Measurements from ENCODE around the gene KLHL18. TPM values are rescaled to one million over a fixed set of nuclear protein-coding genes. Genes with fewer than 3 reads are reported as not detected.

KLHL18 gene
- polyA plus RNA-seq, 1 experiment = 17.4 TPM

DNA sequence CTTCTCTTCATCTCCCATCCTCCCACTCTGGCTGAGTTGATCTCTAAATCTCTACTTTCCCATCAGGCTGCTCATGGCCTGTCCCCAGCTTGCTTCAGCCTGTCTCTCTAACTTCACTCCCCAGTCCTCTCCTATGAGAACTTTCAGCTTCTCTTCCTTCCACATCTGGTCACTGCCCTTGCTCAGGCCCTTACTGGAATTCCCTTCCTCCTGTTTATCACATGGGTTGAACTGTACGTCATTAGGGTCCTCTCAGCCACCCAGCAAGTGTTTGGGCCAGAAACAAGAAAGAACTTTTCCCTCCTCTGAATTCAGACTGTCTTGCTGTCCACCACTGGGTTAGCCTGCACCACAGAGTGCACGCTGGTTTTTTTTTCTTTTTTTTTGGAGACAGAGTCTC, 103.1 kb downstream of the KLHL18 start:
- H3K27ac ChIP-seq (ENCODE audit: low read depth, low read length) = no peak overlapping the region
- H3K9me3 ChIP-seq (ENCODE audit: control insufficient read depth, insufficient read depth, low read length) = no peaks in the 10 kb centered on the region; the same call in 1 of the 2 replicates
- DNase-seq (ENCODE audit: low read depth, low spot score) = no peak
- H3K27me3 ChIP-seq (ENCODE audit: control insufficient read depth, insufficient read depth, low read length) = no peaks in the 10 kb centered on the region
- ChIA-PET POLR2A (no interaction called here), CTCF (no interaction called here)
- TF ChIP-seq, protein P1, sequence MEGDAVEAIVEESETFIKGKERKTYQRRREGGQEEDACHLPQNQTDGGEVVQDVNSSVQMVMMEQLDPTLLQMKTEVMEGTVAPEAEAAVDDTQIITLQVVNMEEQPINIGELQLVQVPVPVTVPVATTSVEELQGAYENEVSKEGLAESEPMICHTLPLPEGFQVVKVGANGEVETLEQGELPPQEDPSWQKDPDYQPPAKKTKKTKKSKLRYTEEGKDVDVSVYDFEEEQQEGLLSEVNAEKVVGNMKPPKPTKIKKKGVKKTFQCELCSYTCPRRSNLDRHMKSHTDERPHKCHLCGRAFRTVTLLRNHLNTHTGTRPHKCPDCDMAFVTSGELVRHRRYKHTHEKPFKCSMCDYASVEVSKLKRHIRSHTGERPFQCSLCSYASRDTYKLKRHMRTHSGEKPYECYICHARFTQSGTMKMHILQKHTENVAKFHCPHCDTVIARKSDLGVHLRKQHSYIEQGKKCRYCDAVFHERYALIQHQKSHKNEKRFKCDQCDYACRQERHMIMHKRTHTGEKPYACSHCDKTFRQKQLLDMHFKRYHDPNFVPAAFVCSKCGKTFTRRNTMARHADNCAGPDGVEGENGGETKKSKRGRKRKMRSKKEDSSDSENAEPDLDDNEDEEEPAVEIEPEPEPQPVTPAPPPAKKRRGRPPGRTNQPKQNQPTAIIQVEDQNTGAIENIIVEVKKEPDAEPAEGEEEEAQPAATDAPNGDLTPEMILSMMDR (IDR thresholded peaks at IDR 0.05; ENCODE audit: low read depth, low read length) = no peak
- no peak overlapping the region for H3K4me3 ChIP-seq (ENCODE audit: low read depth, low read length)

DNA sequence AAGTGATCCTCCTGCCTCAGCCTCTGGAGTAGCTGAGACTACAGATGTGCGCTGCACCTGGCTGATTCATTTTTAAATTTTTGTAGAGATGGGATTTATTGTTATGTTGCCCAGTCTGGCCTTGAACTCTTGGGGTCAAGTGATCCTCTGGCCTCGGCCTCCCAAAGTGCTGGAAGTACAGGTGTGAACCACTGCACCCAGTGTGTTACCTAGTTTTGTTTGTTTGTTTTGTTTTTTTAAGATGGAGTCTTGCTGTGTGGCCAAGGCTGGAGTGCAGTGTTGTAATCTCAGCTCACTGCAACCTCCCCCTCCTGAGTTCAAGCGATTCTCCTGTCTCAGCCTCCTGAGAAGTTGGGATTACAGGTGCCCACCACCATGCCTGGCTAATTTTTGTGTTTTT, 110.2 kb downstream of the KLHL18 start:
- H3K9me3 ChIP-seq (ENCODE audit: control insufficient read depth, insufficient read depth, low read length) = no peaks in the 10 kb centered on the region
- TF ChIP-seq, protein P1 (IDR thresholded peaks at IDR 0.05; ENCODE audit: low read depth, low read length) = no peak
- no peak overlapping the region for H3K27ac ChIP-seq (ENCODE audit: low read depth, low read length)
- no peaks in the 10 kb centered on the region for H3K27me3 ChIP-seq (ENCODE audit: control insufficient read depth, insufficient read depth, low read length)
- CTCF ChIA-PET = no interaction called here
- DNase-seq (ENCODE audit: low read depth, low spot score) = no peak
- POLR2A ChIA-PET = no interaction called here
- no peak overlapping the region for H3K4me3 ChIP-seq (ENCODE audit: low read depth, low read length)

DNA sequence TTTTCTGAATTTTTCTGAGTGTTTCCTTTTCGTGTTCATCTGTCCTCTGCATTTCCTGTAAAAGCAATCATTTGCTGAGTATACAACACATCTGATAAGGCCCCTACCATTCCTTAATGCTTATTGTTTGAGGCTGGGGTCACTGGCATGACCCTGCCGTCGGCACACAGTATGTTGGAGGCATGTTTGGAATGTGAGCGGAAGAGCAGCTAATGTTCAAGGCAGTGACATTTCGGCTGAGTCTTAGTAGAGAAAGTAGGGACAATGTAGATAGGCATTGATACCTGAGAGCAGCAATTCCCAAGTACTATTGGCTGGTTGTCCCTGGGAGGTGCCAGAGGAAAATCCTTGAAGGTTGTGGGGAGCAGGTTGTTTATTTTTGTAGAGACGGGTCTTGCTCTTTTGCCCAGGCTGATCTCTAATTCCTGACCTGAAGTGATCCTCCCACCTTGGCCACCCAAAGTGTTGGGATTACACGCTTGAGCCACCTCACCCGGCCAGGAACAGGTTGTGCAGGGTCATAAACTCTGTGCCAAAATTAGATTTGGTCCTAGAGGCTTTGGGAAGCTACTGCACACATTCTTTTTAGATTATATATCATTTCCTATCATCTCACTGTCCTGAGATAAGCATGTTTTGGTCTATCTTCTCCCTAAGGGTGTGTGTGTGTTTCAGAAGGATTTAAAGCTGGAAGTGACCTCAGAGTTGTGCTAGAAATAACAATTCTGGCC, 111.6 kb downstream of the KLHL18 start:
- CTCF ChIA-PET = interaction anchor here (0.6 to 1.1 kb wide), 2 partner anchors 27 to 504 kb away, joined by 3 to 5 read pairs; no protein-coding TSS in a partner anchor
- DNase-seq (ENCODE audit: low read depth, low spot score) = no peak
- Histone ChIP-seq H3K4me3 (ENCODE audit: low read depth, low read length) (no peak overlapping the region), H3K27me3 (ENCODE audit: control insufficient read depth, insufficient read depth, low read length) (no peaks in the 10 kb centered on the region), H3K9me3 (ENCODE audit: control insufficient read depth, insufficient read depth, low read length) (no peaks in the 10 kb centered on the region), H3K27ac (ENCODE audit: low read depth, low read length) (no peak overlapping the region)
- TF ChIP-seq, protein P1 (IDR thresholded peaks at IDR 0.05; ENCODE audit: low read depth, low read length) = no peak; the same call in 1 of the 2 replicates
- POLR2A ChIA-PET = interaction anchor here (0.6 to 1.3 kb wide), 2 partner anchors 14 to 15 kb away, joined by 6 to 8 read pairs; partner anchors contain the start of gene PTPN23

DNA sequence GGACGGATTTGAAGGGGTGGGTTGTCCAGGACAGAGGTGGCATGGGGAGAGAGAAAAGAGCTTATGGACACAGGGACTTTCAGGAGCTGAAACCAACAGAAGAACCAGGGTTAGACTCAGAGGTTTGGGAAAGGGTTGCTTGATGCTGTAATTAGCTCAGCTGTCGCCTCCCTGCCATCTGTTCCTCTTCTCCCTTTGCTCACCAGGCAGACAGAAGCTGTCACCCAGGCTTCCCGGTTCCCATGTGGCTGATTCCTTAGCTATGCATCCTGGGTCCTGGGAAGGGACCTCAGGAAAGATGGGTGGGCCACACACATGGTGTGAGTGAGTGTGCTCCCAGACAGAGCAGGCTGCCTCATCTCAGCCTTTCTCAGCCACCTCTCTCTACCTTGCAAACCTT, 112.1 kb downstream of the KLHL18 start:
- no peak for DNase-seq (ENCODE audit: low read depth, low spot score)
- ChIA-PET CTCF (interaction anchor here (1.1 kb wide), 1 partner anchor 27 kb away, joined by 5 read pairs; no protein-coding TSS in a partner anchor), POLR2A (interaction anchor here (0.6 to 1.3 kb wide), 2 partner anchors 14 to 16 kb away, joined by 6 to 8 read pairs; partner anchors contain the start of gene PTPN23)
- TF ChIP-seq, protein P1 (IDR thresholded peaks at IDR 0.05; ENCODE audit: low read depth, low read length) = no peak
- Histone ChIP-seq H3K4me3 (ENCODE audit: low read depth, low read length) (no peak overlapping the region), H3K9me3 (ENCODE audit: control insufficient read depth, insufficient read depth, low read length) (no peaks in the 10 kb centered on the region), H3K27me3 (ENCODE audit: control insufficient read depth, insufficient read depth, low read length) (no peaks in the 10 kb centered on the region), H3K27ac (ENCODE audit: low read depth, low read length) (no peak overlapping the region)

Small RNAs within 50 kb of the gene (small RNA-seq; reads per million reads assigned to genes)
- gene SNORD13P3 (ENCODE audit: insufficient read length, low read depth) = not detected

Other genes with a start within 250 kb of the KLHL18 start
- 25.9 and 30.8 TPM in 2 replicates for gene SETD2, start 118.8 kb upstream of the KLHL18 start, polyA plus RNA-seq (2011; rRNA removed)
- gene KIF9, start 145 bp upstream of the KLHL18 start, polyA plus RNA-seq (2011; rRNA removed) = 3.0 and 4.0 TPM in 2 replicates
- 1.3 and 2.9 TPM in 2 replicates for gene PTPN23, start 98.1 kb downstream of the KLHL18 start, polyA plus RNA-seq (2011; rRNA removed)
- 17.0 and 22.9 TPM in 2 replicates for gene SCAP, start 193.0 kb downstream of the KLHL18 start, polyA plus RNA-seq (2011; rRNA removed)
- 40.0 and 46.6 TPM in 2 replicates for gene ELP6, start 230.8 kb downstream of the KLHL18 start, polyA plus RNA-seq (2011; rRNA removed)

Measured in AG04450 (cell line).